ENCODE results near the gene PSMB11. TPM values are rescaled to one million over a fixed set of nuclear protein-coding genes. Genes with fewer than 3 reads are reported as not detected.

Gene PSMB11
- total RNA-seq, 1 experiment from 2014 or later = not detected

GRCh38 chr14:23079716-23080115 is 37.7 kb downstream of the PSMB11 start:
- no peak overlapping the region for H3K4me3 ChIP-seq (replicated peaks in 1 of 2; ENCODE audit: low read depth in 1 of 2, low read length in 2 of 2)
- peaks cover 63 to 69% of the 10 kb centered on the region in 2 experiments for H3K36me3 ChIP-seq (ENCODE audit: control insufficient read depth in 1 of 2, insufficient read depth in 2 of 2, low read length in 2 of 2)
- peak overlapping the region; percentile 45 for H3K4me2 ChIP-seq (ENCODE audit: low read length)
- H3K9me2 ChIP-seq (ENCODE audit: insufficient read depth) = no peaks in the 10 kb centered on the region
- no TSS peak for BruUV-seq (replicated peaks)
- ChIA-PET CTCF (interaction anchor here (3.5 to 3.6 kb wide), 2 partner anchors 8 to 11 kb away, joined by 12 to 51 read pairs; no protein-coding TSS in a partner anchor), POLR2A (no interaction called here), RAD21 (ENCODE audit: low non-redundant PET in 1 of 2, low total read pairs in 2 of 2, uncharacterized antibody in 2 of 2, unreplicated experiment in 2 of 2) (no interaction called here)
- H3K4me1 ChIP-seq (ENCODE audit: control insufficient read depth in 1 of 2, insufficient read depth in 2 of 2, low read length in 2 of 2) = peaks cover 13 to 42% of the 10 kb centered on the region in 2 experiments
- ATAC-seq = no peak
- 0 out of 2 replicates have a peak overlapping the region, but pooled peaks have one; percentile 5 for H3K27ac ChIP-seq (ENCODE audit: low read depth, low read length)
- H4K20me1 ChIP-seq (ENCODE audit: insufficient read depth) = no peaks in the 10 kb centered on the region
- H3K9ac ChIP-seq (ENCODE audit: low read length) = no peak overlapping the region
- H3K9me3 ChIP-seq (ENCODE audit: control insufficient read depth in 1 of 2, insufficient read depth in 1 of 2, low read depth in 1 of 2, low read length in 2 of 2) = no peaks in the 10 kb centered on the region
- no peak for TF ChIP-seq EZH2phosphoT487 (IDR thresholded peaks at IDR 0.05; ENCODE audit: borderline replicate concordance)
- TF ChIP-seq ELF1 (IDR thresholded peaks at IDR 0.05; ENCODE audit: borderline replicate concordance, low read depth) = no peak
- no peak for TF ChIP-seq REST (IDR thresholded peaks at IDR 0.05; ENCODE audit: low read depth)
- TF ChIP-seq SIN3A (IDR thresholded peaks at IDR 0.05; ENCODE audit: low read depth) = no peak
- TF ChIP-seq MAX (IDR thresholded peaks at IDR 0.05) = no peak
- TF ChIP-seq FOSL1 (IDR thresholded peaks at IDR 0.05; ENCODE audit: low read depth) = no peak
- TF ChIP-seq RAD21 (IDR thresholded peaks at IDR 0.05; ENCODE audit: low read depth) = no peak
- TF ChIP-seq ZFX (IDR thresholded peaks at IDR 0.05) = no peak
- TF ChIP-seq POLR2AphosphoS5 (IDR thresholded peaks at IDR 0.05; ENCODE audit: low read depth, low read length) = no peak
- no peak for TF ChIP-seq SP1 (IDR thresholded peaks at IDR 0.05; ENCODE audit: low read depth)
- no peak for TF ChIP-seq JUND (IDR thresholded peaks at IDR 0.05)
- TF ChIP-seq ZNF274 (IDR thresholded peaks at IDR 0.05; ENCODE audit: low read depth, low read length) = no peak
- TF ChIP-seq CBX3 (IDR thresholded peaks at IDR 0.05; ENCODE audit: low read depth) = no peak
- no peak for TF ChIP-seq POLR2A (IDR thresholded peaks at IDR 0.05; ENCODE audit: borderline replicate concordance, extremely low read depth, insufficient read depth, insufficient read length)
- TF ChIP-seq YY1 (IDR thresholded peaks at IDR 0.05; ENCODE audit: extremely low read depth, insufficient replicate concordance, low read depth, low read length) = no peak
- TF ChIP-seq CTCF (IDR thresholded peaks at IDR 0.05 in 2 of 3, conservative IDR thresholded peaks at IDR 0.05 in 1 of 3; ENCODE audit: borderline replicate concordance in 1 of 3, insufficient read depth in 1 of 3, low read depth in 2 of 3, low read length in 2 of 3) = no peak
- TF ChIP-seq TCF7L2 (IDR thresholded peaks at IDR 0.05; ENCODE audit: borderline replicate concordance, extremely low read depth, insufficient read depth, insufficient read length) = no peak
- no peak for TF ChIP-seq ZBTB33 (IDR thresholded peaks at IDR 0.05; ENCODE audit: extremely low read depth, insufficient replicate concordance, low read length)
- no peak for TF ChIP-seq CEBPB (IDR thresholded peaks at IDR 0.05; ENCODE audit: low read depth)
- TF ChIP-seq SRF (IDR thresholded peaks at IDR 0.05; ENCODE audit: low read depth) = no peak
- no peaks in the 10 kb centered on the region for H3K27me3 ChIP-seq (ENCODE audit: insufficient read depth, low read length)
- peaks cover 24% of the 10 kb centered on the region for H3K79me2 ChIP-seq (ENCODE audit: insufficient read depth, low read length)
- intact Hi-C loops (cut with micrococcal nuclease) = no loop called here
- no peak for DNase-seq (ENCODE audit: low read depth, low spot score)
- no peak overlapping the region for H2AFZ ChIP-seq (ENCODE audit: low read depth, low read length, poor library complexity, severe bottlenecking)
